Measurements from ENCODE around the gene COA5. TPM values are rescaled to one million over a fixed set of nuclear protein-coding genes. Genes with fewer than 3 reads are reported as not detected.

Gene COA5
- total RNA-seq, 1 donor from 2014 or later, result 26.6 TPM

GRCh38 chr2:98637401-98638147 is 29.3 kb upstream of the COA5 start:
- DNase-seq, result no peak
- ATAC-seq, result no peak
- TF ChIP-seq CTCF (IDR thresholded peaks at IDR 0.05), result no peak
- Histone ChIP-seq H3K36me3 (peaks cover 85% of the 10 kb centered on the region), H3K27me3 (no peaks in the 10 kb centered on the region), H3K4me3 (no peak overlapping the region), H3K27ac (no peak overlapping the region), H3K9me3 (no peaks in the 10 kb centered on the region), H3K4me1 (no peaks in the 10 kb centered on the region)
- intact Hi-C loops (cut with DNase I), result no loop called here

- intact Hi-C loops (cut with DNase I), result no loop called here
- no peak for TF ChIP-seq CTCF (IDR thresholded peaks at IDR 0.05)
- DNase-seq (no peak), ATAC-seq (peak; percentile 32)
- H3K9me3 ChIP-seq, result no peaks in the 10 kb centered on the region
- H3K4me1 ChIP-seq, result no peaks in the 10 kb centered on the region
- H3K36me3 ChIP-seq, result peaks cover 95% of the 10 kb centered on the region
- no peaks in the 10 kb centered on the region for H3K27me3 ChIP-seq
- H3K4me3 ChIP-seq, result no peak overlapping the region
- H3K27ac ChIP-seq, result no peak overlapping the region
Observed at GRCh38 chr2:98634406-98635092, 26.2 kb upstream of the COA5 start.

GRCh38 chr2:98632351-98632750 is 24.0 kb upstream of the COA5 start:
- Histone ChIP-seq H3K9me3 (no peaks in the 10 kb centered on the region), H3K27me3 (no peaks in the 10 kb centered on the region), H3K4me1 (no peaks in the 10 kb centered on the region), H3K27ac (no peak overlapping the region), H3K36me3 (peaks cover 78% of the 10 kb centered on the region), H3K4me3 (no peak overlapping the region)
- no peak for ATAC-seq
- TF ChIP-seq CTCF (IDR thresholded peaks at IDR 0.05), result no peak
- no peak for DNase-seq
- intact Hi-C loops (cut with DNase I), result no loop called here

- peak; percentile 70 for DNase-seq
- Histone ChIP-seq H3K4me3 (no peak overlapping the region), H3K9me3 (no peaks in the 10 kb centered on the region), H3K27ac (no peak overlapping the region), H3K4me1 (no peaks in the 10 kb centered on the region), H3K36me3 (peaks cover 45% of the 10 kb centered on the region), H3K27me3 (no peaks in the 10 kb centered on the region)
- TF ChIP-seq CTCF (IDR thresholded peaks at IDR 0.05), result no peak
- ATAC-seq, result peak; percentile 69
- intact Hi-C loops (cut with DNase I), result no loop called here
Observed at GRCh38 chr2:98623657-98624056, 15.3 kb upstream of the COA5 start.

- ATAC-seq, result no peak
- TF ChIP-seq CTCF (IDR thresholded peaks at IDR 0.05), result no peak
- peaks cover 95% of the 10 kb centered on the region for H3K36me3 ChIP-seq
Observed at GRCh38 chr2:98617149-98617548, 8.8 kb upstream of the COA5 start.

More at GRCh38 chr2:98617149-98617548, 8.8 kb upstream of the COA5 start:
- DNase-seq, result no peak
- no peak overlapping the region for H3K4me3 ChIP-seq
- H3K4me1 ChIP-seq, result no peaks in the 10 kb centered on the region
- intact Hi-C loops (cut with DNase I), result no loop called here
- H3K27ac ChIP-seq, result no peak overlapping the region
- no peaks in the 10 kb centered on the region for H3K27me3 ChIP-seq
- H3K9me3 ChIP-seq, result no peaks in the 10 kb centered on the region
